ENCODE results near the gene DISC1. TPM values are rescaled to one million over a fixed set of nuclear protein-coding genes. Genes with fewer than 3 reads are reported as not detected.
A peak's percentile ranks its signal among the peaks of the same experiment; 100 is the strongest.
"Not testable (repeated sequence)": the region's sequence is repeated elsewhere in the genome, so short reads cannot be mapped to it uniquely, and the experiment has no call there.

The DISC1 gene
- 21.0 TPM for total RNA-seq

- peak; percentile 46 to 83 (median 81) for DNase-seq (ENCODE audit: low read depth in 2 of 3, low spot score in 2 of 3)
Measured at GRCh38 chr1:231626535-231626950, at the start of gene DISC1. Gene DISC1, plus strand, starts transcription at chr1:231626790. Its CDS starts 78 bp downstream, at chr1:231626868.

DNA sequence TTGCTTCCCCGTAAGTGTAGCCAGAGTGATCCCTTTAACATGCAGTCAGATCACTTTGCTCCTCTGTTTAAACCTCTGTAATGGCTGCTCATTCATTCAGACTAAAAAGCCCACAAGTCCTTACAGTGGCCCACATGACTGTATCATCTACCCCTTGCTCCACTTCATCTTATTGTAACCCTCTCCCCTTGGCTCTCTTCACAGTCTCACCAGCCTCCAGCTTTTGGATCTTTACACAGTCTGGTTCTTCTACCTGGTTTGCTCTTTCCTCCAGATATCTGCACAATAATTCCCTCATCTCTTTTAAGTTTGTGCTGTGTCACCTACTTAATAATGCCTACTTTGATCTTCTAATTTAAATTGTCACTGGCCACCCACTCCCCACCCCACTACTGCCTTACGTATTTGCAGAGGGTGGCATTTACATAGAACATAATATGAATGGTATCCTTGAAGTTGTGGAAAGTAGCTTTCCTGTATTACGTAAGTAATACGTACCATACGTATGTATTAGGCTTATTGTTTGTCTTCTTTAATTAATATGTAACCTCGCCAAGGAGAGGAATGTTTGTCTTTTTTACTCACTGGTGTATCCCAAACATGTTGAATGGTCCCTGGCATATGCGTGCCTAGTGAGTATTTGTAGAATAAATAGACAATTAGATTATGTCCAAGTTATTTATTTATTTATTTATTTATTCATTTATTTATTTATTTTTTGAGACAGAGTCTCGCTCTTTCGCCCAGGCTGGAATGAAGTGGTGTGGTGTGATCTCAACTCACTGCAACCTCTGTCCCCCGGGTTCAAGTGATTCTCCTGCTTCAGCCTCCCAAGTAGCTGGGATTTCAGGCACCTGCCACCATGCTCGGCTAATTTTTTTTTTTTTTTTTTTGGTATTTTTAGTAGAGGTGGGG, 49.5 kb upstream of the DISC1 start:
- no peak for DNase-seq (ENCODE audit: low read depth in 2 of 3, low spot score in 2 of 3)

DNA sequence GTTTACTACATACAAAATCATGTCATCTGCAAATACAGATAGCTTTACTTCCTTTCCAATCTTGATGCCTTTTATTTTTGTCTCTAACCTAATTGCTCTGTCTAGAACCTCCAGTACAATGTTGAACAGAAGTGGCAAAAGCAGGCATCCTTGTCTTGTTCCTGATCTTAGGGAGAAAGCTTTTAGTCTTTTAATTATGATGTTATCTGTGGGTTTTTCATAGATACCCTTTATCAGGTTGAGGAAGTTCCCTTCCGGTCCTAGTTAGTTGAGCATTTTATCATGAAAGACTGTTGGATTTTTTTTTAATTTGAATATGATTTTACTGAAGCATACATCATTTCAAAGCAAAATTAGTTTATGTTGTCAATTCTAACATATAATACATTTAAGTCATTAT, 45.7 kb upstream of the DISC1 start:
- no peak for DNase-seq (ENCODE audit: low read depth in 2 of 3, low spot score in 2 of 3)

DNA sequence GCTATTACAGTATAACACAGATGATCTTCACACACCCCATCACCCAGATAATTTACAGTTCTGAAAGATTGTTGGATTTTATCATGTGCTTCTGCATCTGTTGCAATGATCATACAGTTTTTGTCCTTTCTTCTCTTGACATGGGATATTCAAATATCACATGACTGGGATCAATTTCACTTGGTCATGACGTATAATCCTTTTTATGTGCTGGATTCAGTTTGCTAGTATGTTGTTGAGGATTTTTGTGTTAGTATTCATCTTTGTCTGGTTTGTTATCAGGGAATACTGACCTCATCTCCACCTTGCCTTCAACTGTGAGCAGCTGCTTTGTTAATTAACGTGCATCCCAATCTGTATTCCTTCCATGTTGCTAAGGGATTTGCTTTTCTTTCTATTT, 44.7 kb upstream of the DISC1 start:
- no peak for DNase-seq (ENCODE audit: low read depth in 2 of 3, low spot score in 2 of 3)

DNA sequence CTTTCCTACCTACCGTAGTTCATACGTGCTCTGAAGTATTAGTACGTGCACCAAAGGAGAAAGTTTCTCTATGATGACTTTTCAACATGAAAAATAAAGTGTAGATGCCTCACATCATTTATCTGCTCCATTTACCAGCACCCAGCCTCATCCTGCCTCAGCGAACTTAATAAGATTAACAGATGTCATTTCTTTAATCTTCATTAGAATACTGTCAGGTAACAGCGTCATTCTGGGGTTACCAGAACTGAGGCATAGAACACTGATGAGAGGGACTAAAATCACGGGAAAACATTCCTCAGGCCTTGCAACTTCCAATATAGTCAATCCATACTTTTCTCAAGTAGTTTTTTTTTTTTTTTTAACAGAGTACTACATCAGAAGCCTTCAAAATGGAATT, 43.2 kb upstream of the DISC1 start:
- no peak for DNase-seq (ENCODE audit: low read depth in 2 of 3, low spot score in 2 of 3)

GRCh38 chr1:231584117-231584516, 42.5 kb upstream of the DISC1 start:
- peak in 2 of 3 donors; percentile 20 to 23 for DNase-seq (ENCODE audit: low read depth in 2 of 3, low spot score in 2 of 3)

DNA sequence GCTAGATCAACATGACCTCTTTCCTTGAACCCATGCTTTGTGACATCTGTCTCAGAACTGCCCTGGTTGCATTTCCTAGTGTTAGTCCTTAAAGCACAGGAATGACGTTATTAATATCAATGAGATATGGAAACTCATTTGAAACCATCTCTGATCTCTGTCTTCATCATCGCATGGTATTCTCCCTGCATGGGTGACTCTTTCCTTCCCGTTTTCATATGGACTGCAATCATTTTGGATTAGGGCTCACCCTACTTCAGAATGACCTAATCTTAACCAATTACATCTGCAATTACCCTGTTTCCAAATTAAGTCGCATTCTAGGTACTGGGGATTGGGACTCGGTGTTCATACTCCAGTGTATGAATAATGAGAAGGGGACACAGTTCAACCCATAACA, 41.7 kb upstream of the DISC1 start:
- no peak for DNase-seq (ENCODE audit: low read depth in 2 of 3, low spot score in 2 of 3)

- DNase-seq (ENCODE audit: low read depth in 2 of 3, low spot score in 2 of 3), result peak in 2 of 3 donors; percentile 60 to 77
Measured at GRCh38 chr1:231590453-231591198, 36.0 kb upstream of the DISC1 start.

GRCh38 chr1:231591466-231591865, 35.1 kb upstream of the DISC1 start:
- no peak for DNase-seq (ENCODE audit: low read depth in 2 of 3, low spot score in 2 of 3)

DNA sequence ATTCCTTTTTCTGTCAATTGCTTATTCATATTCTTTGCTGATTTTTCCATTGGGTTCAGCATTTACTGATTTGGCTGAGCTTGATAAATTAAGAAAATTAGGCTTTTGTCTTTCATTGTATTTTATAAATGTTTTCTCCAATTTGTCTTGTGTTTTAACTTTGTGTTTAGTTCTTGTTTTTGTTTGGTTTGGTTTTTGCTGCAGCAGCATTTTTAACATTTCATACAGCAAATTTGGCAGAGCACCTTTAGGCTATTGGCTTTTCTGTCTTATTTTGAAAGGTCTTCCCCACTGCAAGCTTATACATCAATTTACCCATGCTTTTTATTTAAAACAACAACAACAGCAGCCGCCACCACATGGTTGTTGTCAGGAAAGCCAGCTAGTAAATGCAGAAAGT, 33.8 kb upstream of the DISC1 start:
- DNase-seq (ENCODE audit: low read depth in 2 of 3, low spot score in 2 of 3), result no peak

- not testable (repeated sequence) for DNase-seq (ENCODE audit: low read depth in 2 of 3, low spot score in 2 of 3)
Measured at GRCh38 chr1:231593264-231593663, 33.3 kb upstream of the DISC1 start.

GRCh38 chr1:231594123-231594522, 32.5 kb upstream of the DISC1 start:
- no peak for DNase-seq (ENCODE audit: low read depth in 2 of 3, low spot score in 2 of 3)

- no peak for DNase-seq (ENCODE audit: low read depth in 2 of 3, low spot score in 2 of 3)
Measured at GRCh38 chr1:231594749-231595148, 31.8 kb upstream of the DISC1 start.

DNA sequence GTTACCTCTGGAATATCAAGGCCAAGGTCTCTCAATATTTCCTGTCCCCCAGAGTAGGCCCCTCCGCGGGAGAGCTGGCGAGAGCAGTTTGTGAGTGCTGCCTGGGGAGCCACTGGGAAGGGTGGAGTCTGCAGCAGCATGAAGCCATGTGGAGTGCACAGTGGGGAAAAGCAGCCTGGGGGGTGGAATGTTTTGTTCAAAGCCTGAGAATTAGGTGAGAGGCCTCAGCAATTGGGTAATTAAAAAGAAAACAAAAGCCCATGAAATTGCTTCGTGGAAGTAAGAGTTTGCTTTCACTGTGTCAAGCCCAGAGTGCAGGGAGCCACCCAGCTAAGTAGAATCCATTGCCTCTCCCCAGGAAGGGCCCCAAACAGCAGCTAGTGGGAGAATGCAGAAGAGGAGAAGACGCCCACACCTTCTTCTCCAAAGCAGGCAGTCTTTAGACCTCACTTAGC, 30.2 kb upstream of the DISC1 start:
- DNase-seq (ENCODE audit: low read depth in 2 of 3, low spot score in 2 of 3), result no peak

GRCh38 chr1:231597971-231598370, 28.6 kb upstream of the DISC1 start:
- DNase-seq (ENCODE audit: low read depth in 2 of 3, low spot score in 2 of 3), result no peak

- DNase-seq (ENCODE audit: low read depth in 2 of 3, low spot score in 2 of 3), result no peak
Measured at GRCh38 chr1:231600458-231600976, 26.1 kb upstream of the DISC1 start.

GRCh38 chr1:231601824-231602672, 24.5 kb upstream of the DISC1 start:
- DNase-seq (ENCODE audit: low read depth in 2 of 3, low spot score in 2 of 3), result no peak

DNA sequence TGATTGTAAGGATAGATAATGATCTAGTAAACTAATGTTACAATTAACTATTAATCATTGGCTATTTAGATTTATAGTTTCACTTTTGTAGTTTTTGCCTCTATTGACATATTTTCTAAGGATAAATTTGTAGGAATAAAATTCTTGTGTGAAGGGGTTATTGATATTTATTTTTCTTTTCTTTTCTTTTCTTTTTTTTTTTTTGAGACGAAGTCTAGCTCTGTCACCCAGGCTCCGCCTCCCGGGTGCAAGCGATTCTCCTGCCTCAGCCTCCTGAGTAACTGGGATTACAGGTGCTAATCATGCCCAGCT, 24.0 kb upstream of the DISC1 start:
- DNase-seq (ENCODE audit: low read depth in 2 of 3, low spot score in 2 of 3), result no peak

DNA sequence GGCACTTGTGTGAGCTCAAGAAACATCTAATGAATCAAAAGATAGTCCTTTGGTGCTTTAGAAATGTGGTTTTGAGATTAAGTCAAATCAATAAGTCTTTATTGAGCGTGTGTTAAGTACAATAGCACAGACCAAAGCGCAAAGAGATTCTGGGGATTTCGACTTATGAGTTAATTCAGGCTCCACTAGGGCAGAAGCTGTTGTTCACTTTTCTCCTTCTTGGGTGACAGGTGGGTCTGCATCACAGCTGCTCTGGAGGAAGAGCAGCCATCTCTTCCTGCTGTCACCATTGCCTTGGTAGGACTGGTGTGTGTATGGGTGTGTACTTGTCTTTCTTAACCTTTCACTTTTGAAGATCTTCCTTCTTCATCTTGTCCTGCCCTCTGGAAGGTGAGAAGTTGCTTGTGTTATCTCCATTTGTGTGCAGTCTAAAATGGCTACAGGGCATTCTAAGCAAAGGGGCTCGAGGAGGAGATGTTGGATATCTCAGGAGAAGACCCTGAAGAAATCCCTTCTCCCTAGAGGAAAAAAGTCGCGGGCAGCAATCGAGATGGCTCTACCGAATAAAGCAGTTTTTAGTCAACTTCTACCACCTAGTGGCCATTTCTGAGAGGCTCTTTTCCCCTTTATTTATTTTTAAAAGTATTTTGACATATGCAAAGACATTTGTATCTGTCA, 22.9 kb upstream of the DISC1 start:
- DNase-seq (ENCODE audit: low read depth in 2 of 3, low spot score in 2 of 3), result peak in 2 of 3 donors; percentile 49 to 67

- no peak for DNase-seq (ENCODE audit: low read depth in 2 of 3, low spot score in 2 of 3)
Measured at GRCh38 chr1:231604276-231604621, 22.3 kb upstream of the DISC1 start.
